Left hindlimb (tissue), 1 donor: Measurements from ENCODE around the gene ADA.
A peak's percentile ranks its signal among the peaks of the same experiment; 100 is the strongest.
"Not testable (repeated sequence)": the region's sequence is repeated elsewhere in the genome, so short reads cannot be mapped to it uniquely, and the experiment has no call there.

Source experiments
- DNase-seq: peaks from one replicate; pipeline ENCODE4 v3.0.0-alpha.2; 2018

ADA gene

GRCh38 chr20:44651684-44652423 is at the start of gene ADA:
Gene ADA (minus strand): TSS chr20:44651699. CDS start chr20:44651607, 92 bp downstream.
- peak; percentile 67 for DNase-seq

- no peak for DNase-seq
Observed at GRCh38 chr20:44700306-44700705, 48.8 kb upstream of the ADA start.

GRCh38 chr20:44698351-44698750 is 46.9 kb upstream of the ADA start:
- DNase-seq: no peak

GRCh38 chr20:44697041-44697440 is 45.5 kb upstream of the ADA start:
- not testable (repeated sequence) for DNase-seq

GRCh38 chr20:44696315-44696714 is 44.8 kb upstream of the ADA start:
- DNase-seq: no peak

- no peak for DNase-seq
Observed at GRCh38 chr20:44695674-44696300, 44.3 kb upstream of the ADA start.

- DNase-seq: no peak
Observed at GRCh38 chr20:44695295-44695673, 43.8 kb upstream of the ADA start.

GRCh38 chr20:44694159-44694558 is 42.7 kb upstream of the ADA start:
- no peak for DNase-seq

- DNase-seq: no peak
Observed at GRCh38 chr20:44693627-44694026, 42.1 kb upstream of the ADA start.

GRCh38 chr20:44692932-44693480 is 41.5 kb upstream of the ADA start:
- DNase-seq: no peak

- DNase-seq: peak; percentile 71
Observed at GRCh38 chr20:44691424-44692423, 40.2 kb upstream of the ADA start.

GRCh38 chr20:44690781-44691423 is 39.4 kb upstream of the ADA start:
- no peak for DNase-seq

GRCh38 chr20:44689809-44690208 is 38.3 kb upstream of the ADA start:
- no peak for DNase-seq

GRCh38 chr20:44688053-44688625 is 36.6 kb upstream of the ADA start:
- no peak for DNase-seq

- DNase-seq: no peak
Observed at GRCh38 chr20:44686934-44687333, 35.4 kb upstream of the ADA start.

GRCh38 chr20:44684047-44684967 is 32.8 kb upstream of the ADA start:
- no peak for DNase-seq

GRCh38 chr20:44683263-44684046 is 32.0 kb upstream of the ADA start:
- DNase-seq: no peak

- no peak for DNase-seq
Observed at GRCh38 chr20:44681796-44682566, 30.5 kb upstream of the ADA start.

- DNase-seq: no peak
Observed at GRCh38 chr20:44678990-44679611, 27.6 kb upstream of the ADA start.
